ENCODE data around the gene C1QTNF12. TPM values are rescaled to one million over a fixed set of nuclear protein-coding genes. Genes with fewer than 3 reads are reported as not detected.

C1QTNF12 gene
- polyA plus RNA-seq, 3 donors, result 1.1 TPM; not detected in 2

GRCh38 chr1:1262071-1262470, 15.5 kb upstream of the C1QTNF12 start:
- Histone ChIP-seq H3K4me2 (replicated peaks; ENCODE audit: extremely low read depth, low read length, poor library complexity, severe bottlenecking) (no peak overlapping the region), H3K9me3 (replicated peaks in 1 of 2; ENCODE audit: control insufficient read depth in 1 of 2, insufficient read depth in 1 of 2, low read length in 2 of 2) (no peaks in the 10 kb centered on the region), H3K79me2 (ENCODE audit: insufficient read depth, low read length) (peaks cover 28% of the 10 kb centered on the region), H3K9ac (ENCODE audit: insufficient read depth, low read length, poor library complexity, severe bottlenecking) (no peak overlapping the region), H3K27ac (ENCODE audit: low read depth in 1 of 2, low read length in 2 of 2) (no peak overlapping the region), H3K4me1 (ENCODE audit: control insufficient read depth in 1 of 2, insufficient read depth in 2 of 2, low read length in 2 of 2) (peaks cover 15 to 18% of the 10 kb centered on the region in 2 donors), H3K4me3 (replicated peaks in 1 of 3; ENCODE audit: low read depth in 2 of 3, low read length in 3 of 3) (no peak overlapping the region), H2AFZ (ENCODE audit: insufficient read depth, low read depth, low read length, poor library complexity, severe bottlenecking) (no peak overlapping the region), H4K20me1 (ENCODE audit: insufficient read depth, low read length) (peaks cover 89% of the 10 kb centered on the region), H3K27me3 (ENCODE audit: control insufficient read depth in 2 of 2, insufficient read depth in 2 of 2, low read length in 2 of 2) (no peaks in the 10 kb centered on the region), H3K36me3 (replicated peaks in 1 of 2; ENCODE audit: control insufficient read depth in 1 of 2, insufficient read depth in 2 of 2, low read length in 2 of 2) (peaks cover 61 to 87% of the 10 kb centered on the region in 2 donors)
- DNase-seq, result no peak
- no peak overlapping the region for H3K27ac Mint-ChIP-seq
- TF ChIP-seq, protein P1, sequence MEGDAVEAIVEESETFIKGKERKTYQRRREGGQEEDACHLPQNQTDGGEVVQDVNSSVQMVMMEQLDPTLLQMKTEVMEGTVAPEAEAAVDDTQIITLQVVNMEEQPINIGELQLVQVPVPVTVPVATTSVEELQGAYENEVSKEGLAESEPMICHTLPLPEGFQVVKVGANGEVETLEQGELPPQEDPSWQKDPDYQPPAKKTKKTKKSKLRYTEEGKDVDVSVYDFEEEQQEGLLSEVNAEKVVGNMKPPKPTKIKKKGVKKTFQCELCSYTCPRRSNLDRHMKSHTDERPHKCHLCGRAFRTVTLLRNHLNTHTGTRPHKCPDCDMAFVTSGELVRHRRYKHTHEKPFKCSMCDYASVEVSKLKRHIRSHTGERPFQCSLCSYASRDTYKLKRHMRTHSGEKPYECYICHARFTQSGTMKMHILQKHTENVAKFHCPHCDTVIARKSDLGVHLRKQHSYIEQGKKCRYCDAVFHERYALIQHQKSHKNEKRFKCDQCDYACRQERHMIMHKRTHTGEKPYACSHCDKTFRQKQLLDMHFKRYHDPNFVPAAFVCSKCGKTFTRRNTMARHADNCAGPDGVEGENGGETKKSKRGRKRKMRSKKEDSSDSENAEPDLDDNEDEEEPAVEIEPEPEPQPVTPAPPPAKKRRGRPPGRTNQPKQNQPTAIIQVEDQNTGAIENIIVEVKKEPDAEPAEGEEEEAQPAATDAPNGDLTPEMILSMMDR (IDR thresholded peaks at IDR 0.05), result no peak
- H3K27me3 Mint-ChIP-seq (ENCODE audit: low read depth in 3 of 3), result peaks cover 0 to 2% (median 0%) of the 10 kb centered on the region in 3 donors
- H3K9me3 Mint-ChIP-seq, result peaks cover 0 to 2% (median 0%) of the 10 kb centered on the region in 7 donors
- intact Hi-C loops (cut with micrococcal nuclease), result no loop called here
- no peak overlapping the region for H3K4me3 Mint-ChIP-seq
- peaks cover 22% of the 10 kb centered on the region for H3K4me1 Mint-ChIP-seq
- 97% methylated on average over 15 of the region's 17 CpGs for WGBS (ENCODE audit: insufficient coverage)
- H3K36me3 Mint-ChIP-seq, result peaks cover 57 to 82% of the 10 kb centered on the region in 2 donors

GRCh38 chr1:1260843-1261560, 14.5 kb upstream of the C1QTNF12 start:
- Histone ChIP-seq H4K20me1 (ENCODE audit: insufficient read depth, low read length) (peaks cover 94% of the 10 kb centered on the region), H3K4me1 (ENCODE audit: control insufficient read depth in 1 of 2, insufficient read depth in 2 of 2, low read length in 2 of 2) (peaks cover 15 to 18% of the 10 kb centered on the region in 2 donors), H3K4me2 (replicated peaks; ENCODE audit: extremely low read depth, low read length, poor library complexity, severe bottlenecking) (peak overlapping the region; percentile 1), H3K9me3 (replicated peaks in 1 of 2; ENCODE audit: control insufficient read depth in 1 of 2, insufficient read depth in 1 of 2, low read length in 2 of 2) (no peaks in the 10 kb centered on the region), H3K36me3 (replicated peaks in 1 of 2; ENCODE audit: control insufficient read depth in 1 of 2, insufficient read depth in 2 of 2, low read length in 2 of 2) (peaks cover 62 to 91% of the 10 kb centered on the region in 2 donors), H2AFZ (ENCODE audit: insufficient read depth, low read depth, low read length, poor library complexity, severe bottlenecking) (no peak overlapping the region), H3K27ac (ENCODE audit: low read depth in 1 of 2, low read length in 2 of 2) (peak overlapping the region; percentile 42 to 66), H3K4me3 (replicated peaks in 1 of 3; ENCODE audit: low read depth in 2 of 3, low read length in 3 of 3) (no peak overlapping the region), H3K27me3 (ENCODE audit: control insufficient read depth in 2 of 2, insufficient read depth in 2 of 2, low read length in 2 of 2) (no peaks in the 10 kb centered on the region), H3K9ac (ENCODE audit: insufficient read depth, low read length, poor library complexity, severe bottlenecking) (no peak overlapping the region), H3K79me2 (ENCODE audit: insufficient read depth, low read length) (peaks cover 25% of the 10 kb centered on the region)
- H3K4me1 Mint-ChIP-seq, result peaks cover 22% of the 10 kb centered on the region
- peaks cover 0 to 2% (median 0%) of the 10 kb centered on the region in 3 donors for H3K27me3 Mint-ChIP-seq (ENCODE audit: low read depth in 3 of 3)
- intact Hi-C loops (cut with micrococcal nuclease), result no loop called here
- 54% methylated on average over 12 of the region's 16 CpGs for WGBS (ENCODE audit: insufficient coverage)
- TF ChIP-seq, protein P1 (IDR thresholded peaks at IDR 0.05), result no peak
- DNase-seq, result no peak
- peaks cover 0 to 2% (median 0%) of the 10 kb centered on the region in 7 donors for H3K9me3 Mint-ChIP-seq
- H3K36me3 Mint-ChIP-seq, result peaks cover 62 to 86% of the 10 kb centered on the region in 2 donors
- H3K4me3 Mint-ChIP-seq, result peak overlapping the region in 1 of 2 donors; percentile 30
- peak overlapping the region; percentile 63 to 88 (median 83) for H3K27ac Mint-ChIP-seq
